GM04503 (cell line): Measurements from ENCODE around the gene CD40LG.
A peak's percentile ranks its signal among the peaks of the same experiment; 100 is the strongest.

Source experiments
- DNase-seq: peaks from one replicate; pipeline ENCODE4 v3.0.0-alpha.2; 2012; ENCODE audit warnings: low read depth

Gene CD40LG

GRCh38 chrX:136650811-136651210 is 2.9 kb downstream of the CD40LG start:
- DNase-seq: no peak

DNA sequence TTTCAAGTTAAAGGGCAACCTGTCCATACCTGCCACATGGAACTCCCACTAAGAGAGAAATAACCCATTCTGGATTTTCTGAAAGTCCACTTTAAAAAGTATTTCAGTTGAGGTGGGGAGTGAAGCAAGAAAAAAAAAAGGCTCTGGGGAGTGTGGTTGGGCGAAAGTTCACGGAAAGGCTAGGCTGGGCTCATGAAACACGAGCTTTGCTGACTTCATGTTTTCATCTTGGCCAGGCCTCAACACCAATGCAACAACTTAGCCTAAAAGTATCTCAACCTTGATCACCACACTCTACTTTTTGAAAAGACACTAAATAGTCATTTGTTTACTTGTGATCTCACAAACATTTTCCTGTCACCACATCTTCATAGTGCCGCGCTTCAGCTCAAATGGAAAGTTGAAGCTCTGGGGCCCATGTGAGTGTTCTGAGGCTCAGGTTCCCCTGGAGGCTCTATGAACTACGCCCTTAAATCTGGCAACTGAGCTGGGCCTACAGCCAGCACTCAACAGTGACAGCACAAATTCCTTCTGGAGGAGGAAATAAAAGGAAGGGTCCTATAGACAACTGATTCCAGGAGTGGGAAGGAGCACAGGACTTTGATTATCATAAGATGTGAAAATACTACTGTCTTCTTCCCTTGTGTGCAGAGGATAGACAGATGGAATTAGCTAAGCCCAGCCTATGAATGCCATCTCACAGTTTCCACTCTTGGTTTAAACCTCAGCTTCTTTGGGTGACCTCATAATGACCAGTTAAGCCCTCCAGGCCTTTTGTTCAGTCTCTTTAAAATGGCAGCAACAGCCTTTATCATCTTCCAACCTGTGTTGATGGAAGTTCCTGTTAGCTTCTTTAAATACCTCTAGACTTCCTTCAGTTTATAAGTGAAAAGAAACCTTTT is 5.1 kb downstream of the CD40LG start:
- no peak for DNase-seq

DNA sequence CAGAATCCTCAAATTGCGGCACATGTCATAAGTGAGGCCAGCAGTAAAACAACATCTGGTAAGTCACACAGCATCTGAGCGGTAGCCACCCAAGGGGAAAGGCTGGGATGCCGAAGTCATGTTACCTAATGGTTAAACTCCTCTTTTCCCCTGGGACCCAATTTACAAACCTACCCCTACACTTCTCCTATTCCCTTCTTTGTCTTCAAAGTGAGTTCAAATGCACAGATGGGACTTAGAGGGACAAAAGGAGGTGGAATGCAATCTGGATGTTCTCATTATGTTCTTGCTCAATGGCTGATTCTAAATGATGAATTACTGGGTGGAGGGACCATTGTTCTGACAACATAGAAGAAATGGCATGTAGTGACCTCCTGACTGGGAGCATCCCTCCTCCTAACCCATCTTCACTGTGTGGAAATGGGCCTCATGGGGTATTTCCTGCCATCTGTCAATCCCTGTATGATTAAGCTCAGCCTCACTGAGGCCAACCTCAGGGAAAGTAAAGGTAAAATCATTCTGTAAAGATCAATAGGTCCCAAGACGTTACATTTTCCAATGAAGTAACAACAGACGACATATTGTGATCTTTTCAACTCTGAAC is 8.5 kb downstream of the CD40LG start:
- DNase-seq: no peak

DNA sequence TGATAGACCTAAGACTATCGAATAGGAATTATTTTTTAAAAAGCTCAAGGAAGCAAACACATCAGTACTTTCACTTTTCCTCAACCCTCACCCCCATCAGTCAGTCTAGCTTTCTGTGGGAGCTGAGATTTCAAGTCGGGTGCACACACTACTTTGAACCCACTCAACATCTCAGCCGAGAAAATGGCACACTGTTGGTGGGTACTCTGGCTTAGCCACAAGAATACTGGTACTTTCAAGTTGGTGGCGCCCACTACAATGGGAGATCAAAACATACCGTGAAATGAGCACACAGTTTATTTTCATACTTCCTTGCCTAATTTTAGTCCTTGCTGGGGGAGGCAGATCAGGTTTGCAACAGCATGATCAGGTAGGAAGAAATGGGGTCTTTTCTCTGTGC is 10.2 kb downstream of the CD40LG start:
- no peak for DNase-seq

DNA sequence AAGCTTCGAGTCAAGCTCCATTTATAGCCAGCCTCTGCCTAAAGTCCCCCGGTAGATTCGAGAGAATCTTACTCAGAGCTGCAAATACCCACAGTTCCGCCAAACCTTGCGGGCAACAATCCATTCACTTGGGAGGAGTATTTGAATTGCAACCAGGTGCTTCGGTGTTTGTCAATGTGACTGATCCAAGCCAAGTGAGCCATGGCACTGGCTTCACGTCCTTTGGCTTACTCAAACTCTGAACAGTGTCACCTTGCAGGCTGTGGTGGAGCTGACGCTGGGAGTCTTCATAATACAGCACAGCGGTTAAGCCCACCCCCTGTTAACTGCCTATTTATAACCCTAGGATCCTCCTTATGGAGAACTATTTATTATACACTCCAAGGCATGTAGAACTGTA is 11.2 kb downstream of the CD40LG start:
- DNase-seq: no peak

DNA sequence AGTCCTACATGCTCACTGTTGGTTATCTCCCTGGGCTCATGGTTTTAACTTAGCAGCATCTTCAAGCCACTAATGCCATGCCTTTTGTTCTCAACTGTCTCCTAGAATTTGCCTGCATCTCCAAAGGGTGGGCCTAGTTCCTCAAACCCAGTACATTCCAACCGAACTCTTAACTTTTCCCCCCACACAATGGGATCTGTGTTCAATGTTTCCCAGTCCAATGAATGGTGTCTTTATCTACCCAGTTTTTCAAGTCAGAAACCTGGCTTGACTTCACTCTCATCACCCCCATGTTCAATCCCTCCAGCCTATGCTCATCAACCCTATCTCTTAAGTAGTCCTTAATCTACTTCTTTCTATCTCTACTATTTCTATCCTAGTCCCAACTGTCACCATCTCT is 12.9 kb downstream of the CD40LG start:
- no peak for DNase-seq

DNA sequence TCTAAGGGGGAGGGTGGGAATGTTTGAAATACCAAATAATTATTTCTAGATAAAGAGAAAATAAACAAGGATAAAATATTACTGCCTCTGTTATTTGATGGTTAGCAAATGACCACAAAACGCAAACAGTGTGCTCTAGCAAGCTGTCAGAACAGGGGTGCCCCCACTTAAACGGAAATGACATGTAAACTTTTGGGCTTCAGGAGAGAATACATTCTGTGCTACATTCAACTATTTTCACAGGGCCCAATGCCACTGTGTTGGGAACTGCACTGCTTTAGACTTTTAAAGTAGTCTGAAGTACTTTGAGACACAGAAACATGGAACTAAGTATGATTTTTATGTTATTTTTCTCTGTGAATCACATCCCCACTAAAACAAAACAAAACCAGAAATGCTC is 14.1 kb downstream of the CD40LG start:
- DNase-seq: no peak

GRCh38 chrX:136662976-136663375 is 15.0 kb downstream of the CD40LG start:
- no peak for DNase-seq

DNA sequence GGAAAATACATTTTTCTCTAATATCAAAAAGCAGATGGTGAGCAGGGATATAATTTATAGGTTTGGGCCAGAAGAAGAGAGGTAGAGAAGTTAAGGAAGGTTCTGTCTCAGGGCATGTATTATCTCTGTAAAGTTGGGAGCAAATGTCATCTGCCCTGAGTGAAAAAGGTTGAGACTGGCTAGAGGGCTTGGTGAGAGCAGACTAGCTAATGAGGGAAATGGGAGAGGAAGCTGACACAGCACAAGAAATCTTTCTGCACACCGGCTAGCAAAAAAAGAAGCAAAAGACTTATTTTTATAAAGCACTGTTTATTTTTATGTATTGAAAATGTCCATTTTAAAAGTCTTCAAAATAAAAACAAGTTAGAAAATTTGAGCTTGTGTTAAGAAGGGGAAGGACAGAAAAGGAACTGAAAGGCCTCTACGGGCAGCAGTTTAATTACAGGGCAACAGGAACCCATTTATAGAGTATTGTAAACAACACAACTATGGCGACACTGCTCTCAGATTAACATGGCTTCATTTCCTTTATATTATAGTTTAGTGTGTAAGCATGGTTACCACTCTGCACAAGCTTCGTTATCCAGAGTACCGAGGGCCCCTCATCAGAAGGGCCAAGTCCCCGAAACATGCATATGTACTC is 17.4 kb downstream of the CD40LG start:
- DNase-seq: no peak

GRCh38 chrX:136666088-136666487 is 18.1 kb downstream of the CD40LG start:
- DNase-seq: no peak

DNA sequence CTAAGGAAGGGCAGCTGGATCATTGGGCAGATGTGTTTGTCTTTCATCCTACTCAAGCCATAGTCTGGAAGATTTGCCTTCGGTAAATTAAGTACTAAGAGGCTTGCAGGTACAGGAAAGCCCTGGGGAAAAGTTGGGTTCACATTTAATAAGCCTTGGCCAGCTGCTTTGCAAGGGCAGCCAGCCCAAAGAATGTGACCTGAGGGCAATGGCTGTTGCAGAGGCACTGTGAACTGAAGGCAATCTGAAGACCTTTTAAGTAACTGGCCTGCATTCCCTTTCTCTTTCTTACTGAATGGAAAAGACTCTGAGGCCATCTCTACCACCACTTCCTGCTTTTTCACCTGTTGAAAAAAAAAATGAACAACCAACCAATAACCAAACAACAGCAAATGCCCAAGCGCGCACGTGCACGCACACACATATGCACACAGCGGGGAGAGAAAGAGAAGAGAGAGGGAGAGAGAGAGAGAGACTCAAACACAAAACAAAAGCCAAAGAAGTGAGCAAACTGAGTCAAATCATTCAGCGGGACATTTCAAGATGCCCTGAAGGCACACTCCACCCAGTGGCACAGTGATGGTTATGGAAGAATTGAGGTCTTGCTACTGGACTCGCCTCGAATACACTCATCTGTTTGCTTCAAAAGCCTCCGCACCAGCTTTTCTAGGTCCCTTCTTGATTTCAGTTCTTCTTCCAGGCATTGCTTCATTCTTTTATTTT is 19.6 kb downstream of the CD40LG start:
- no peak for DNase-seq

DNA sequence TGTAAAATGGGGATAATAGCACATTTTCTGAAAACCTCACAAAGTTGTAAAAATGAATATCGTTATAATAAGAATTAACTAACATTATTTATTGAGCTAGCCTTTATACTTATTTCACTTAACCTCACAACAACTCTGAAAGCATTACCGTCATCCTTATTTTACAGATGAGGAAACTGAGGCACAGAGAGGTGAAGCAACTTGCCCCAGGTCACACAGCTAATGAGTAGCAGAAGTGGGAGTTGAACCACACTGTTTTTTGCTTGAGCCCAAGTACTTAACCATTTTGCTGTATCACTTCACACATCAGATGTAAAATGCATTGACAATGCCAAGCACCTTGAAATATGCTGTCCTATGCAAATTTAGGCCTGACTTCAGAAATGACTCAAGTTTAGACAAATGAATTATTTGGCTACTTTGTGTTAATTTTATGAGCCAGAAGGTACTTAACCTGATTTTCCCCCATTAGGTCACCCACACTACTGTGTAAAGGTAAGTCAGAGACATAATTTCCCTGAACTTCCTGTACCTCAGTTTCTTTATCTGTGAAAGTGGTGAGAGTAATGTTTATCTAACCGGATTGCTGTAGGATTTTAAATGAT is 23.1 kb downstream of the CD40LG start:
- no peak for DNase-seq

DNA sequence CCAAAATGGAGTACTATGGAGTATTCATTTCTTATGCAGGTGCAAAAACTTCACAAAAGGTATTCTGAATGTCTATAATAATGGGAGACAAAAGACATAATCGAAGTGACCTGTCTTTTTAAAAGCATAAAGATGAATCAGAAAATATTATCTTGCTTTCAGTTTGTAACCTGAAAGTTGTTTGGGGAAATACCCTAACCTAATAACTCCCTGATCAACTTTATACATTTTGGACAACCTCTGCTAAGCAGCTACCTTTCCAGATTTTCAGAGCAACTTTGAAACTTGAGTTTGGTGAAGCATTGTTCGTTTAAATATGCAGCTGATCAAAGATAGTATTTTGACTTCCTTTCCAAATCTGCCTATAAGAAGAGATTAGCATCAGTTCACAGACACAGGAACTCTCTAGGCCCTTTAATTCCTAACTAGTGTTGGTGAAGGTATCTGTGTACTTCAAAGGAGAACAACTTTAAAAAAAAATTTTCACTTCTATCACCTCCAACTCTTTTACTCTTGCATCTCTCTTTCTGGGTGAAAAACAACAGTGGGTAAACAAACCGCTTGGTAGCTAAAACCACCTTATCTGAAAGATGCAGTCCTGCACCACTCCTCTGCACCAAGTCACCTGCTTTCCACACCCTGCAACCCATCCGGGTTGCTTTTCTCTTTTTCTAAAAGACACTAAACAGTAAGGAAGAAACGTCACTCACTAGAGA is 26.5 kb downstream of the CD40LG start:
- no peak for DNase-seq

DNA sequence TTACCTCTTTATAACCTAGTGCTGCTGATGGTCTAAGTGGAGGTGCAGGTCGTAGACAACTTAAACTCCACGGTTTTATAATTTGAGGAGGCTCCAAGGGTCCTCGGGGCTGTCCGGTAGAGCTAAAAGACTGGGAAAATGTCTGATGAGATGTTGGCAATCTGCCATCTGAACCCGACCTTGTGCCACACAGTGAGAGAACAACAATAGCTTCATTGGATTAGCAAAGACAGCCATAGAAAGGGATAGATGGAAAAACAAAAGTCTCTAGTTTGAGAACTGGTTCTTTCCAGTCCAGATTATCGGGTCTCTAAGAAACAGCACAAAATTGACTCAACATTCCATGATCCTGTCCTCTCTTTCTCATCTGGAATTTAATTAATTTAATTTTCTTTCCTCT is 31.6 kb downstream of the CD40LG start:
- no peak for DNase-seq

DNA sequence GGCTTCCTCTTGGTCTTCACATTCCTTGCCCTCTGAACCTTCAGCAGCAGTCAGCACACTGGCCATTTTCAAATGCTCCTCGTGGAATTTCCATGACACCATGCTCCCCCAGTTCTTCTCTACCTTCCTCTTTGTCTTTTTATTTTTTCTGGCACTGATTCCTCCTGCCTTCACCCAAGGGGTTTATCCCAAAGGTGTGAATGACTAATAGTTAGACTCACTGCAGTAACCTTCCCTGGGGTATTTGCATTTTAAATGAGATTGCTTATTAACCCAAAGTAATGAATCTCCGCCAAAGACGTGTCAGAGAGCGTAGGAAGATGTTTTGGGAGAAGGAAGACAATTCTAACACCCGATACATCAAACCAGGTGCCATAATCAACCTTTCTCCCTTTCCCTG is 36.2 kb downstream of the CD40LG start:
- DNase-seq: no peak

- DNase-seq: no peak
Observed at GRCh38 chrX:136687457-136687856, 39.5 kb downstream of the CD40LG start.

DNA sequence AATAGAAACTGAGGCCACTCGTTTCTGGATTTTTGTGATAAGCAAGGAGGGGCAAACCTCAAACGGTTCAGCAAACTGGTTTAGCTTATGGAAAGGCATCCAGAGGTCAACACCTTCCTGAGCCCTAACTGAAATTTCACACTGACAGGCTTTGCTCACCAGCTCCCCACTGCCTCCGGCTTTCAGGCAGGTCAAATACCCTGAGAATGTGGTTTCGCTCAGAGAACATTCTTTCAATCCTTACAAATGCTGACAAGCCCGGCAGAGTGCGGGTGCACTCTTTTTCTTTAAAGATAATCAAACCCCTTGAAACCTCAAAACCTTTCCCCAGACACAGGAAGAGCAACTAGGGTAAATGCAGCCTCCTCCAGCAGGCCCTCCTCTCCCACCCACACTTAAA is 41.5 kb downstream of the CD40LG start:
- no peak for DNase-seq

DNA sequence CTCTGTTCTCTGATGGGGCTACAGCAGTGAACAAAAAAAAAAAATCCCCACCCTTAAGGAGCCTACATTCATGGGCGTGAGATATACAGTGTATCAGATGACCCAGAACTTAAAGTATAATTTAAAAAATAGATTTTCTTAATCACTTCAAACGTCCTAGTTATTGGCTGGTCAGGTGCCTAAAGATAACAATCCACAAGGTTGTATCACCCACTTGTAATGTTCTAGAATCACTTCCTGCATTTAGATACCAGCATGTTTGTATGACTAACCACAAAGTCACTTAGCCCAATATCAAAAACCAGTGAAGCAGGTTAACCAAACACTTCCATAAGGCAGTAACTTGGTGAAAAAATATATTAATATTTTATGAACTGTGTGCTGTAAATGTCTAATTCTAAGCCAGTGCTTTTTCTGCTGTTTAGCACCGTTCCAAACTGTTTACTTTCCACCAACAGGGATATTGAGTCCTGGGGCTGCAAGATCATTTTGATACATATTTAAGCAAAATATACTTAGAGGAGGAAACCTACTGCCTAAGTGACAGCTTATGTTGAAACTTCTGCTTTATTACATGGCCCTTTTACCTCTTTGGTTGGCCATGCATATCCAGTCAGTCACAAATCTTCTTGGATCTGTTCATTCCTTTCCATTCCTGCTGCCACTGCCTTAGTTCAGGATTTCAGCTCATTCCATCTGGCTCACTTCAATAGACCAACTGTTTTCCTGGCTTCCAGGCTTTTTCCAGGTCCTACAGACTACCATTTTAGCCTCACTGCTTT is 43.3 kb downstream of the CD40LG start:
- DNase-seq: no peak

DNA sequence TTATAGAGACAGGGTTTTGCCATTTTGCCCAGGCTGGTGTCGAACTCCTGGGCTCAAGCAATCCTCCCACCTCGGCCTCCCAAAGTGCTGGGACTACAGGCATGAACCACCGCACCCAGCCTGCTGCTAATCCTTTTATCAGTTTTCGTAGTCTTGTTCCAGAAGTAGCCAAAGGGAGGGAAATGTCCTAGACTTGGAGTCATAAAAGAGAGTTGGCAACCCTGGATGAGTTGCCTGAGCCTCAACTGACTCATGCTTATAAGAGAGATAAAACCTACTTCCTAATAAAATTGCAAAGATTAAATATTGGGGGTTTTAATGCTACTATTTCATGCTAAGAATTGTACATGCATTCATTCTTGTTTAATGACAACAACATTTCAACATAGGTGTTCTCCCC is 44.3 kb downstream of the CD40LG start:
- DNase-seq: no peak

DNA sequence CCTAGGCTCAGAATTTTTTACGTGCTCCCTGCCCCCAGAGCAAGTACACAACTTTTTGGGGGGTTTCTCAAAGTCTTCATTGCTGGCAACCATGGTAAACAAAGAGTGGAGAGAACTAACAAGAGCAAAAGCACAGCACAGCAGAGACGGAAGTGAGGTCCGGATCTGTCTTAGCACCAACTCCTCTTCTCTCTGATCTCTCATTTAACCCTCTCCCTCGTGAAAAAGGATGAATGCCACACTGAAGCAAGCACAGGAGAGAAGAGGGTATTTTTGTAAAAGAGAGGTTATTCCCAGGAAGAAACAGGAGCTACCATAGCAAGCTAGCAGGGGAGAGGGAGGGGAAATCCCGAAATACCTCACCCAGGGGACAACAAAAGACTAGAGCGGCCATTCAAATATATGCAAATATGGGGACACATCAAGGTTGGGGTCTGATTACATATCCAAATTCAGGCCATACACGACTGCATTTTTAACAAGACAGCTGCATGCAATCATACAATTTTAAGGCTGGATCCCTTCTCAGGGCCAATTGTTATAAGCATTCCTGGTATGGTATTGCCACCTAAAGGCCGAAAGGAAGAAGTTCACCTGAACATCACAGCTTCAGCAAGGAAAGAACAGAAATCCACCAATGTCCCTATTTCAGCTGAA is 46.6 kb downstream of the CD40LG start:
- DNase-seq: peak; percentile 4
